Gastroesophageal sphincter (tissue), 4 donors: ENCODE measurements around the gene PRM1. TPM values are rescaled to one million over a fixed set of nuclear protein-coding genes. Genes with fewer than 3 reads are reported as not detected.

ENCODE experiments used
- ATAC-seq: fragments of 150-250 bp; one replicate; pipeline ENCODE4 v1.9.1; 2016; ENCODE audit warnings: mild to moderate bottlenecking, moderate library complexity
- H3K27ac ChIP-seq, 4 donors: fragments of 200-600 bp; sonication (generic) in 3 of 4; 1 replicate in 3 of 4; 2 replicates in 1 of 4; pipeline ENCODE4 v1.5.1; 2016 to 2019
- H3K27me3 ChIP-seq: fragments of 200-600 bp; sonication (generic); one replicate; pipeline ENCODE4 v1.5.1; 2019
- H3K36me3 ChIP-seq, 2 donors: fragments of 200-600 bp; sonication (generic); one replicate each; pipeline ENCODE4 v1.5.1; 2019; ENCODE audit warnings: control low read depth in 1 of 2
- H3K4me1 ChIP-seq, 3 donors: fragments of 200-600 bp; sonication (generic); 1 replicate in 2 of 3; 2 replicates in 1 of 3; pipeline ENCODE4 v1.5.1; 2016 to 2019; ENCODE audit warnings: control low read depth in 2 of 3
- H3K4me3 ChIP-seq, 2 donors: fragments of 200-600 bp; sonication (generic); one replicate each; pipeline ENCODE4 v1.5.1; 2019; ENCODE audit warnings: mild to moderate bottlenecking in 1 of 2, moderate library complexity in 1 of 2
- H3K9me3 ChIP-seq, 3 donors: fragments of 200-600 bp; sonication (generic); one replicate each; pipeline ENCODE4 v1.5.1; 2017 to 2019; ENCODE audit warnings: control low read depth in 2 of 3
- CTCF ChIP-seq, 4 experiments: fragments of 200-600 bp in 2 of 4; fragments of 450-650 bp in 2 of 4; sonication (generic) in 1 of 4; IDR thresholded peaks; one replicate each; pipeline ENCODE4 v1.5.1; 2017 to 2019; ENCODE audit warnings: antibody characterized with exemption in 4 of 4, mild to moderate bottlenecking in 2 of 4, moderate library complexity in 2 of 4
- EP300 ChIP-seq: sonication (generic); formaldehyde crosslinking; IDR thresholded peaks from one replicate; pipeline ENCODE4 v1.6.1; 2017; ENCODE audit warnings: antibody characterized with exemption, mild to moderate bottlenecking
- POLR2A ChIP-seq, 2 donors: fragments of 450-650 bp; IDR thresholded peaks; one replicate each; pipeline ENCODE4 v1.6.1; 2017; ENCODE audit warnings: antibody characterized with exemption in 2 of 2, mild to moderate bottlenecking in 2 of 2, moderate library complexity in 1 of 2
- POLR2AphosphoS5 ChIP-seq: sonication (generic); formaldehyde crosslinking; IDR thresholded peaks from one replicate; pipeline ENCODE4 v1.6.1; 2017; ENCODE audit warnings: antibody characterized with exemption
- WGBS, 2 donors: methylation state at CpG; one replicate each; pipeline ENCODE4 v1.1.5; 2018; ENCODE audit warnings: low coverage in 1 of 2; 5-methylcytosine and 5-hydroxymethylcytosine counted together
- total RNA-seq, 4 donors: library from RNA; depleted of rRNA; stranded (reverse); fragments of >200 nt; gene quantifications; one replicate each; pipeline ENCODE4 v1.1.0, GENCODE V29; 2016

Gene PRM1
- total RNA-seq, 4 donors from 2014 or later = not detected

- Histone ChIP-seq H3K36me3 (no peaks in the 10 kb centered on the region), H3K27ac (no peak overlapping the region), H3K4me3 (no peak overlapping the region), H3K9me3 (no peaks in the 10 kb centered on the region), H3K27me3 (no peaks in the 10 kb centered on the region), H3K4me1 (peaks cover 0 to 7% (median 0%) of the 10 kb centered on the region in 3 donors)
- ATAC-seq = no peak
- WGBS, 2 donors = 96% methylated on average over 4 of the region's 8 CpGs; no CpG with 5 or more reads in 1 of the 2 donors
- TF ChIP-seq CTCF (IDR thresholded peaks at IDR 0.05) (no peak), EP300 (no peak), POLR2A (IDR thresholded peaks at IDR 0.05) (no peak), POLR2AphosphoS5 (no peak)
Measured at GRCh38 chr16:11314309-11314894, 33.3 kb upstream of the PRM1 start.

- no peak for TF ChIP-seq POLR2A (IDR thresholded peaks at IDR 0.05)
- H3K27ac ChIP-seq = no peak overlapping the region
- no peak overlapping the region for H3K4me3 ChIP-seq
- no peaks in the 10 kb centered on the region for H3K9me3 ChIP-seq
- WGBS, 2 donors = 90 to 91% methylated on average over 4 to 6 of the region's 9 CpGs
- no peaks in the 10 kb centered on the region for H3K27me3 ChIP-seq
- peaks cover 0 to 7% (median 0%) of the 10 kb centered on the region in 3 donors for H3K4me1 ChIP-seq
- no peak for ATAC-seq
- H3K36me3 ChIP-seq = no peaks in the 10 kb centered on the region
Measured at GRCh38 chr16:11313493-11314308, 32.6 kb upstream of the PRM1 start.

- no peaks in the 10 kb centered on the region for H3K36me3 ChIP-seq
- no peak overlapping the region for H3K4me3 ChIP-seq
- H3K27ac ChIP-seq = no peak overlapping the region
- TF ChIP-seq CTCF (IDR thresholded peaks at IDR 0.05) (no peak), POLR2AphosphoS5 (no peak), POLR2A (IDR thresholded peaks at IDR 0.05) (no peak), EP300 (no peak)
- H3K9me3 ChIP-seq = no peaks in the 10 kb centered on the region
- peaks cover 0 to 7% (median 0%) of the 10 kb centered on the region in 3 donors for H3K4me1 ChIP-seq
- 75 to 76% methylated on average over 4 to 6 of the region's 8 CpGs for WGBS, 2 donors
- H3K27me3 ChIP-seq = no peaks in the 10 kb centered on the region
- no peak for ATAC-seq
Measured at GRCh38 chr16:11312718-11313492, 31.8 kb upstream of the PRM1 start.

- TF ChIP-seq EP300 (no peak), POLR2A (IDR thresholded peaks at IDR 0.05) (no peak), POLR2AphosphoS5 (no peak), CTCF (IDR thresholded peaks at IDR 0.05) (no peak)
- H3K27ac ChIP-seq = no peak overlapping the region
- no peak for ATAC-seq
- no peaks in the 10 kb centered on the region for H3K9me3 ChIP-seq
- 54 to 68% methylated on average over 3 to 5 of the region's 10 CpGs for WGBS, 2 donors
- no peaks in the 10 kb centered on the region for H3K36me3 ChIP-seq
- H3K4me3 ChIP-seq = no peak overlapping the region
- no peaks in the 10 kb centered on the region for H3K27me3 ChIP-seq
- peaks cover 0 to 7% (median 0%) of the 10 kb centered on the region in 3 donors for H3K4me1 ChIP-seq
Measured at GRCh38 chr16:11310997-11311561, 29.9 kb upstream of the PRM1 start.

GRCh38 chr16:11310634-11310977 is 29.5 kb upstream of the PRM1 start:
- 100% methylated on average over 1 of the region's 3 CpGs; no CpG with 5 or more reads in 1 of the 2 donors for WGBS, 2 donors
- ATAC-seq = no peak

More at GRCh38 chr16:11310634-11310977, 29.5 kb upstream of the PRM1 start:
- Histone ChIP-seq H3K9me3 (no peaks in the 10 kb centered on the region), H3K27me3 (no peaks in the 10 kb centered on the region), H3K4me3 (no peak overlapping the region), H3K4me1 (peaks cover 0 to 7% (median 0%) of the 10 kb centered on the region in 3 donors), H3K27ac (no peak overlapping the region), H3K36me3 (no peaks in the 10 kb centered on the region)
- TF ChIP-seq EP300 = no peak
- no peak for TF ChIP-seq CTCF (IDR thresholded peaks at IDR 0.05)
- TF ChIP-seq POLR2AphosphoS5 = no peak
- no peak for TF ChIP-seq POLR2A (IDR thresholded peaks at IDR 0.05)
